Liver (tissue), 3 donors: ENCODE results near the gene CRAT.
"Not testable (repeated sequence)": the region's sequence is repeated elsewhere in the genome, so short reads cannot be mapped to it uniquely, and the experiment has no call there.

ENCODE experiments used
- CTCF ChIP-seq: fragments of 150-350 bp; IDR thresholded peaks from 2 replicates; pipeline ENCODE4 v1.5.1; 2017; ENCODE audit warnings: improper control_type of control experiment, low read depth, low read length; ENCODE audit not compliant: missing input control
- EGR1 ChIP-seq, 2 donors: IDR thresholded peaks; 2 replicates each; pipeline ENCODE4 v1.6.1; 2016 to 2018; ENCODE audit warnings: antibody characterized with exemption in 2 of 2, low read depth in 2 of 2
- FOXA1 ChIP-seq: IDR thresholded peaks from 2 replicates; pipeline ENCODE4 v1.6.1; 2016; ENCODE audit warnings: antibody characterized with exemption
- SP1 ChIP-seq: IDR thresholded peaks from 2 replicates; pipeline ENCODE4 v1.6.1; 2018; ENCODE audit warnings: antibody characterized with exemption, mild to moderate bottlenecking
- TAF1 ChIP-seq: conservative IDR thresholded peaks from 2 replicates; pipeline ENCODE4 v1.6.1; 2016; ENCODE audit warnings: antibody characterized with exemption, mild to moderate bottlenecking
- TF ChIP-seq, protein P1 (sequence below): IDR thresholded peaks from 2 replicates; pipeline ENCODE4 v1.6.1; 2016; ENCODE audit warnings: antibody characterized with exemption
- donor health status: healthy.
- donor health status: healthy.

GRCh38 chr9:129112526-129112925, 1.9 kb upstream of the CRAT start:
- TF ChIP-seq EGR1 (IDR thresholded peaks at IDR 0.05; ENCODE audit: low read depth in 2 of 2); TAF1; CTCF; SP1; FOXA1: not testable (repeated sequence)
- TF ChIP-seq, protein P1, sequence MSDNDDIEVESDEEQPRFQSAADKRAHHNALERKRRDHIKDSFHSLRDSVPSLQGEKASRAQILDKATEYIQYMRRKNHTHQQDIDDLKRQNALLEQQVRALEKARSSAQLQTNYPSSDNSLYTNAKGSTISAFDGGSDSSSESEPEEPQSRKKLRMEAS: not testable (repeated sequence)
